K562 (cell line): Measurements from ENCODE around the gene FAM114A1. TPM values are rescaled to one million over a fixed set of nuclear protein-coding genes. Genes with fewer than 3 reads are reported as not detected.
A peak's percentile ranks its signal among the peaks of the same experiment; 100 is the strongest.

ENCODE experiments used
- ATAC-seq: fragments of 200-7000 bp; cut with Tn5 transposase; 3 replicates; pipeline ENCODE4 v1.9.1; 2020; ENCODE audit warnings: moderate library complexity
- BruUV-seq: library from RNA; stranded (reverse); fragments of 400-500 nt; replicated peaks from 2 replicates; lab custom pipeline; 2021; lab: Mats Ljungman, UMichigan
- CTCF ChIA-PET: fragments of 300-600 bp; formaldehyde crosslinking; extraction: SDS; loops from one replicate; lab custom pipeline; 2021; ENCODE audit warnings: low intra/inter-chr PET ratio; lab: Yijun Ruan, JAX
- POLR2A ChIA-PET: fragments of 300-600, 350-650 bp; sonication (Branson Sonifier 250); formaldehyde crosslinking; extraction: SDS; loops from one replicate; lab custom pipeline; 2021; ENCODE audit warnings: antibody characterized with exemption, inconsistent platforms; lab: Yijun Ruan, JAX
- DNase-seq, 4 experiments: peaks; one replicate each; pipeline versions ENCODE4 v3.0.0 to v3.0.0-alpha.2; 2011 to 2018; ENCODE audit warnings: low spot score in 3 of 4, mixed read lengths in 3 of 4; ENCODE audit errors: extremely low read depth in 1 of 4
- FAIRE-seq: peaks from 2 replicates; lab custom pipeline; 2011; peaks lifted over from hg19 to GRCh38; lab: Jason Lieb, UNC
- H2AFZ ChIP-seq: 2 replicates; pipeline ENCODE4 v1.6.0; 2011; ENCODE audit warnings: low read depth, low read length, control low read depth, inconsistent platforms
- H3K27ac ChIP-seq: fragments of 200-600 bp; 3 replicates; pipeline ENCODE4 v1.8.0; 2011; ENCODE audit warnings: low read depth, mild to moderate bottlenecking, control low read depth, inconsistent platforms, low read length, moderate library complexity, mixed read lengths; ENCODE audit errors: extremely low read depth
- H3K27me3 ChIP-seq, 2 experiments: fragments of 300-600 bp in 1 of 2; 2 replicates in 1 of 2; 3 replicates in 1 of 2; pipeline versions ENCODE4 v1.6.0 to v1.8.0; 2011; ENCODE audit warnings: inconsistent platforms in 2 of 2, low read length in 2 of 2, mild to moderate bottlenecking in 1 of 2, mixed read lengths in 1 of 2, moderate library complexity in 1 of 2; ENCODE audit not compliant: control insufficient read depth in 2 of 2, insufficient read depth in 2 of 2
- H3K36me3 ChIP-seq: fragments of 300-600 bp; 3 replicates; pipeline ENCODE4 v1.8.0; 2011; ENCODE audit warnings: mild to moderate bottlenecking, low read length, inconsistent platforms; ENCODE audit not compliant: control insufficient read depth, insufficient read depth
- H3K4me1 ChIP-seq, 2 experiments: fragments of 200-600 bp in 1 of 2; replicated peaks in 1 of 2; 2 replicates in 1 of 2; 3 replicates in 1 of 2; pipeline versions ENCODE4 v1.5.1 to v1.8.0; 2011; ENCODE audit warnings: inconsistent platforms in 2 of 2, low read length in 2 of 2, mild to moderate bottlenecking in 1 of 2, mixed read lengths in 1 of 2, moderate library complexity in 1 of 2; ENCODE audit not compliant: control insufficient read depth in 2 of 2, insufficient read depth in 2 of 2
- H3K4me2 ChIP-seq: 2 replicates; pipeline ENCODE4 v1.6.1; 2011; ENCODE audit warnings: low read length, control low read depth, inconsistent platforms, mixed read lengths; ENCODE audit not compliant: insufficient read depth
- H3K4me3 ChIP-seq: fragments of 200-600 bp; sonication (generic), shearing (Covaris generic); 2 replicates; pipeline ENCODE4 v1.5.1; 2016; ENCODE audit warnings: control low read depth, inconsistent platforms
- H3K79me2 ChIP-seq: fragments of 200-600 bp; 3 replicates; pipeline ENCODE4 v1.8.0; 2011; ENCODE audit warnings: low read length, inconsistent platforms; ENCODE audit not compliant: control insufficient read depth, insufficient read depth
- H3K9ac ChIP-seq, 2 experiments: 2 replicates each; pipeline versions ENCODE4 v1.6.0 to v1.6.1; 2011; ENCODE audit warnings: low read depth in 2 of 2, low read length in 2 of 2, control low read depth in 1 of 2, inconsistent platforms in 1 of 2, mild to moderate bottlenecking in 1 of 2, mixed read lengths in 1 of 2; ENCODE audit not compliant: insufficient read depth in 1 of 2
- H3K9me1 ChIP-seq: one replicate; pipeline ENCODE4 v1.6.0; 2011; ENCODE audit warnings: inconsistent platforms, mild to moderate bottlenecking, low read length, moderate library complexity; ENCODE audit not compliant: control insufficient read depth, insufficient read depth
- H3K9me3 ChIP-seq: replicated peaks from 2 replicates; pipeline ENCODE4 v1.5.1; 2011; ENCODE audit warnings: low read depth, low read length, inconsistent platforms; ENCODE audit not compliant: control insufficient read depth, insufficient read depth
- H4K20me1 ChIP-seq: replicated peaks from 2 replicates; pipeline ENCODE4 v1.6.1; 2011; ENCODE audit warnings: low read length, inconsistent platforms, mixed read lengths; ENCODE audit not compliant: control insufficient read depth, insufficient read depth
- ATF3 ChIP-seq, 2 experiments: fragments of 450-650 bp in 1 of 2; sonication (generic) in 1 of 2; formaldehyde crosslinking in 1 of 2; IDR thresholded peaks in 1 of 2; conservative IDR thresholded peaks in 1 of 2; 2 replicates each; pipeline versions ENCODE4 v1.6.1 to v1.8.1; 2016 to 2023; ENCODE audit warnings: mild to moderate bottlenecking in 2 of 2, moderate library complexity in 2 of 2, inconsistent platforms in 1 of 2, missing genetic modification reagents in 1 of 2
- ELF2 ChIP-seq: fragments of 250-450 bp; sonication (Bioruptor Pico); IDR thresholded peaks from 2 replicates; pipeline ENCODE4 v1.5.0; 2021; ENCODE audit warnings: mild to moderate bottlenecking
- HIVEP1 ChIP-seq: fragments of 250-450 bp; sonication (Bioruptor Pico); IDR thresholded peaks from 2 replicates; pipeline ENCODE4 v1.4.0; 2020; ENCODE audit warnings: mild to moderate bottlenecking
- NCOA1 ChIP-seq: fragments of 450-650 bp; IDR thresholded peaks from 2 replicates; pipeline ENCODE4 v1.6.1; 2016; ENCODE audit warnings: low read depth
- TAF15 ChIP-seq: fragments of 200-400 bp; formaldehyde crosslinking; IDR thresholded peaks from 2 replicates; pipeline ENCODE4 v1.6.1; 2017; ENCODE audit warnings: mild to moderate bottlenecking, low read depth, low read length, moderate library complexity
- TFE3 ChIP-seq: fragments of 450-650 bp; formaldehyde crosslinking; IDR thresholded peaks from 2 replicates; pipeline ENCODE4 v1.4.0; 2020; ENCODE audit warnings: mild to moderate bottlenecking, mixed read lengths
- ZFP30 ChIP-seq: fragments of 250-450 bp; sonication (Bioruptor Pico); IDR thresholded peaks from 2 replicates; pipeline ENCODE4 v1.8.0; 2022; ENCODE audit warnings: moderate library complexity, mild to moderate bottlenecking, inconsistent platforms, borderline replicate concordance
- ZZZ3 ChIP-seq: fragments of 450-650 bp; IDR thresholded peaks from 2 replicates; pipeline ENCODE4 v1.6.1; 2016; ENCODE audit warnings: antibody characterized with exemption, mild to moderate bottlenecking, moderate library complexity
- WGBS: fragments of 100-300 bp; shearing (Covaris generic); methylation state at CpG from one replicate; pipeline ENCODE4 v1.1.6; 2016; ENCODE audit warnings: low coverage, mixed read lengths; ENCODE audit not compliant: insufficient coverage; ENCODE audit errors: missing lambda C conversion rate; 5-methylcytosine and 5-hydroxymethylcytosine counted together
- in situ Hi-C: fragments of 300-500 bp; cut with MboI; formaldehyde crosslinking; loops from 4 replicates; pipeline ENCODE4 v1.15.0; 2018; ENCODE audit warnings: inconsistent platforms, mixed read lengths
- intact Hi-C: fragments of 100-400 bp; cut with micrococcal nuclease; formaldehyde crosslinking; loops from 2 replicates; pipeline ENCODE4 v1.14.2; 2022
- polyA plus RNA-seq, 8 experiments: library from polyadenylated mRNA; depleted of rRNA in 4 of 8; stranded (reverse) in 5 of 8; unstranded in 3 of 8; fragments of >200 nt; fragmentation: Nextera tagmentation in 2 of 8; fragmentation: Illumina TruSeq in 1 of 8; extraction: Ambion mirVana in 2 of 8; extraction: Trizol in 1 of 8; gene quantifications; 2 replicates each; pipeline versions ENCODE4 v1.2.1 to v1.2.3, GENCODE V29; 2011 to 2014; ENCODE audit warnings: inconsistent platforms in 1 of 8, missing spikeins in 1 of 8
- total RNA-seq, 7 experiments: library from RNA; depleted of rRNA in 6 of 7; stranded (reverse); fragments of >200 nt in 6 of 7; fragmentation: Illumina TruSeq in 2 of 7; extraction: Trizol in 2 of 7; gene quantifications; 2 replicates each; pipeline versions ENCODE4 v1.2.1 to v1.2.3, GENCODE V29; 2011 to 2021; ENCODE audit warnings: low replicate concordance in 1 of 7
- TF ChIP-seq, protein P1 (sequence below): fragments of 450-650 bp; IDR thresholded peaks from 2 replicates; pipeline ENCODE4 v1.6.1; 2018; ENCODE audit warnings: mild to moderate bottlenecking, low read depth; ENCODE audit not compliant: partially characterized antibody
- TF ChIP-seq, protein P2 (sequence below): fragments of 250-450 bp; sonication (Bioruptor Pico); IDR thresholded peaks from 2 replicates; pipeline ENCODE4 v1.8.0; 2022; ENCODE audit warnings: moderate library complexity, mild to moderate bottlenecking, inconsistent platforms

The FAM114A1 gene
- total and polyA plus RNA-seq, 9 of the 15 experiments (the other 6 are each of a cell fraction or from before 2014, with no cell fraction given): 1.8 to 12.0 (median 4.3) TPM

GRCh38 chr4:38967260-38968095 is 99.9 kb downstream of the FAM114A1 start (continued):
- TF ChIP-seq NCOA1 (no peak), HIVEP1 (peak; percentile 20; the same call in 1 of the 2 replicates), ELF2 (CRISPR knock-in tag) (no peak), ATF3 (IDR thresholded peaks at IDR 0.05) (peak; percentile 97), ATF3 (CRISPR knock-in tag; conservative IDR thresholded peaks at IDR 0.05) (no peak)

DNA sequence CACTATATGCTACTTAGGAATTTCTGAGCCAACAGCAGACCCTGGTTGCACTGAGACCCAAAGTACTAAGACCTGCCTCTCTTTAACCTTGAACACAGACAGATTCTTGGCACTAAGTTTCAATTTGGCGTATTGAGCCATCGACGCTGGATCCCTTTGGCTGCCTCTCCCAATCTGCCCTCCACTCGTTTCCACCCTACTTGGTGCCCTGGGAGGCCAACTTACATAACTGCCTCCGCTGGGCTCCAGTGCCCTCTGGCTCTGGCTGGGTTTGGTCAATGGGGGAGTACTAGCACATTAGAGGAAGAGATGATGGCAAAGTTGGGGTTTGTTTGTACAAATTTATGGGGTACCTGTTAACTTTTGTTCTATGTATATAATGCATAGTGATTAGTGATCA is 101.1 kb downstream of the FAM114A1 start:
- no peaks in the 10 kb centered on the region for H3K36me3 ChIP-seq
- no peaks in the 10 kb centered on the region for H3K27me3 ChIP-seq
- ATAC-seq: no peak
- ChIA-PET POLR2A (no interaction called here), CTCF (no interaction called here)
- H3K27ac ChIP-seq: no peak overlapping the region
- H3K9ac ChIP-seq: no peak overlapping the region
- intact Hi-C loops: no loop called here
- in situ Hi-C loops: no loop called here
- H3K9me3 ChIP-seq: no peaks in the 10 kb centered on the region
- BruUV-seq: no TSS peak
- H3K9me1 ChIP-seq: no peaks in the 10 kb centered on the region
- no peaks in the 10 kb centered on the region for H4K20me1 ChIP-seq
- H3K4me2 ChIP-seq: no peak overlapping the region
- WGBS: 70% methylated on average over 5 of the region's 5 CpGs
- H3K4me1 ChIP-seq: no peaks in the 10 kb centered on the region; a peak in 1 of 5 replicates
- H2AFZ ChIP-seq: no peak overlapping the region
- no peak overlapping the region for H3K4me3 ChIP-seq
- H3K79me2 ChIP-seq: no peaks in the 10 kb centered on the region
- DNase-seq: no peak
- FAIRE-seq: no peak
- TF ChIP-seq ZFP30: no peak
- TF ChIP-seq TFE3 (CRISPR knock-in tag): no peak
- TF ChIP-seq, protein P1, sequence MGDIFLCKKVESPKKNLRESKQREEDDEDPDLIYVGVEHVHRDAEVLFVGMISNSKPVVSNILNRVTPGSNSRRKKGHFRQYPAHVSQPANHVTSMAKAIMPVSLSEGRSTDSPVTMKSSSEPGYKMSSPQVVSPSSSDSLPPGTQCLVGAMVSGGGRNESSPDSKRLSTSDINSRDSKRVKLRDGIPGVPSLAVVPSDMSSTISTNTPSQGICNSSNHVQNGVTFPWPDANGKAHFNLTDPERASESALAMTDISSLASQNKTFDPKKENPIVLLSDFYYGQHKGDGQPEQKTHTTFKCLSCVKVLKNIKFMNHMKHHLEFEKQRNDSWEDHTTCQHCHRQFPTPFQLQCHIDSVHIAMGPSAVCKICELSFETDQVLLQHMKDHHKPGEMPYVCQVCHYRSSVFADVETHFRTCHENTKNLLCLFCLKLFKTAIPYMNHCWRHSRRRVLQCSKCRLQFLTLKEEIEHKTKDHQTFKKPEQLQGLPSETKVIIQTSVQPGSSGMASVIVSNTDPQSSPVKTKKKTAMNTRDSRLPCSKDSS: no peak
- no peak for TF ChIP-seq TAF15
- TF ChIP-seq, protein P2, sequence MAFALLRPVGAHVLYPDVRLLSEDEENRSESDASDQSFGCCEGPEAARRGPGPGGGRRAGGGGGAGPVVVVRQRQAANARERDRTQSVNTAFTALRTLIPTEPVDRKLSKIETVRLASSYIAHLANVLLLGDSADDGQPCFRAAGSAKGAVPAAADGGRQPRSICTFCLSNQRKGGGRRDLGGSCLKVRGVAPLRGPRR (CRISPR knock-in tag): no peak
- TF ChIP-seq ZZZ3: no peak
